ENCODE measurements around the gene DELE1.

The DELE1 gene

GRCh38 chr5:141989720-141990119, 66.0 kb downstream of the DELE1 start:
- Histone ChIP-seq H3K27ac (ENCODE audit: low read length) (no peak overlapping the region), H3K9ac (ENCODE audit: low read depth, low read length) (no peak overlapping the region), H3K4me1 (ENCODE audit: insufficient read depth, low read length) (no peaks in the 10 kb centered on the region), H3K27me3 (ENCODE audit: insufficient read depth, low read length) (no peaks in the 10 kb centered on the region), H3K36me3 (ENCODE audit: insufficient read depth, low read depth, low read length) (peaks cover 42% of the 10 kb centered on the region), H3K4me3 (ENCODE audit: low read length) (no peak overlapping the region), H3K9me3 (ENCODE audit: insufficient read depth, low read depth, low read length) (no peaks in the 10 kb centered on the region)
